Mucosa of descending colon (tissue), 3 donors: Measurements from ENCODE around the gene UBE2L3. TPM values are rescaled to one million over a fixed set of nuclear protein-coding genes. Genes with fewer than 3 reads are reported as not detected.

ENCODE experiments used
- ATAC-seq: fragments of 200-7000 bp; cut with Tn5 transposase; one replicate; pipeline ENCODE4 v1.9.1; 2020; ENCODE audit warnings: mild to moderate bottlenecking, moderate library complexity
- DNase-seq, 3 donors: peaks; one replicate each; pipeline ENCODE4 v3.0.0-alpha.2; 2020
- H3K36me3 ChIP-seq: fragments of 200-600 bp; one replicate; pipeline ENCODE4 v1.8.0; 2021; ENCODE audit warnings: low read depth, mild to moderate bottlenecking
- H3K4me1 ChIP-seq: fragments of 200-600 bp; one replicate; pipeline ENCODE4 v1.8.0; 2021; ENCODE audit warnings: low read depth, mild to moderate bottlenecking
- H3K4me3 ChIP-seq: fragments of 200-600 bp; one replicate; pipeline ENCODE4 v1.8.0; 2021; ENCODE audit warnings: mild to moderate bottlenecking
- H3K9me3 ChIP-seq: fragments of 200-600 bp; one replicate; pipeline ENCODE4 v1.8.0; 2021; ENCODE audit warnings: mild to moderate bottlenecking
- CTCF ChIP-seq: fragments of 200-600 bp; IDR thresholded peaks from one replicate; pipeline ENCODE4 v1.8.0; 2022; ENCODE audit warnings: antibody characterized with exemption, mild to moderate bottlenecking
- intact Hi-C, 2 donors: fragments of 100-400 bp; cut with DNase I in 1 of 2; cut with micrococcal nuclease in 1 of 2; formaldehyde crosslinking; loops; one replicate each; pipeline versions ENCODE4 v1.11.0 to v1.11.1; 2022; cut with DNase I, micrococcal nuclease
- total RNA-seq, 3 donors: library from RNA; stranded (reverse); fragmentation: NEBNext Ultra II Directional in 2 of 3; extraction: Animal tissue kit (Norgen Biotek cat#: 25700) in 2 of 3; gene quantifications; one replicate each; pipeline versions ENCODE4 v1.2.1 to v1.2.4, GENCODE V29; 2021 to 2023
- donor health status: DM: no; HTN: no; CAD: no; lungs with moderate emphysema.
- donor health status: DM: no; HTN: no; CAD: no.
- donor health status: DM: no; HTN: yes; CAD: no.

UBE2L3 gene
- total RNA-seq, 3 donors from 2014 or later = 52.6 to 60.9 (median 60.7) TPM

GRCh38 chr22:21626073-21626734, 58.7 kb downstream of the UBE2L3 start:
- intact Hi-C loops = no loop called here
- H3K36me3 ChIP-seq = no peaks in the 10 kb centered on the region

GRCh38 chr22:21626735-21627469, 59.4 kb downstream of the UBE2L3 start:
- no peaks in the 10 kb centered on the region for H3K9me3 ChIP-seq
- H3K4me1 ChIP-seq = peaks cover 8% of the 10 kb centered on the region
- no peaks in the 10 kb centered on the region for H3K36me3 ChIP-seq
- no peak for TF ChIP-seq CTCF
- intact Hi-C loops = no loop called here
- H3K4me3 ChIP-seq = no peak overlapping the region
- DNase-seq (no peak), ATAC-seq (no peak)

More at GRCh38 chr22:21626073-21626734, 58.7 kb downstream of the UBE2L3 start:
- no peak overlapping the region for H3K4me3 ChIP-seq
- no peak for DNase-seq
- ATAC-seq = no peak
- peaks cover 8% of the 10 kb centered on the region for H3K4me1 ChIP-seq
- H3K9me3 ChIP-seq = no peaks in the 10 kb centered on the region
- no peak for TF ChIP-seq CTCF

GRCh38 chr22:21628386-21629254, 61.1 kb downstream of the UBE2L3 start:
- no peak for TF ChIP-seq CTCF
- Histone ChIP-seq H3K4me3 (no peak overlapping the region), H3K4me1 (peaks cover 8% of the 10 kb centered on the region), H3K36me3 (no peaks in the 10 kb centered on the region), H3K9me3 (no peaks in the 10 kb centered on the region)
- DNase-seq (peak; percentile 26 to 77 (median 53)), ATAC-seq (no peak)
- intact Hi-C loops = no loop called here

- peak within 1 kb of the TSS; percentile 95 for H3K4me3 ChIP-seq
- peak; percentile 96 for ATAC-seq
- peaks cover 8% of the 10 kb centered on the region for H3K4me1 ChIP-seq
- TF ChIP-seq CTCF = peak; percentile 65
- no peaks in the 10 kb centered on the region for H3K36me3 ChIP-seq
- no peaks in the 10 kb centered on the region for H3K9me3 ChIP-seq
- peak; percentile 96 to 98 (median 98) for DNase-seq
- intact Hi-C loops = no loop called here
These were observed 62.0 kb downstream of the UBE2L3 start, which contains the start of gene YDJC for GRCh38 chr22:21629255-21630149. Gene YDJC (minus strand): TSS chr22:21630022. CDS start chr22:21630014, 8 bp downstream.

- Histone ChIP-seq H3K36me3 (no peaks in the 10 kb centered on the region), H3K4me3 (no peak overlapping the region), H3K9me3 (no peaks in the 10 kb centered on the region), H3K4me1 (peaks cover 8% of the 10 kb centered on the region)
- ATAC-seq = no peak
- intact Hi-C loops = no loop called here
- TF ChIP-seq CTCF = no peak
- no peak for DNase-seq
These were observed 63.5 kb downstream of the UBE2L3 start for GRCh38 chr22:21631025-21631424.
